HG03520 (cell line): ENCODE measurements around the gene NAT14.

Experiments used
- ATAC-seq: cut with Tn5 transposase; IDR thresholded peaks from one replicate; pipeline ENCODE4 v1.9.1; 2021; ENCODE audit warnings: mild to moderate bottlenecking, moderate library complexity; ENCODE audit not compliant: unreplicated experiment

Gene NAT14

GRCh38 chr19:55452749-55453346, 32.1 kb upstream of the NAT14 start:
- ATAC-seq, result no peak

DNA sequence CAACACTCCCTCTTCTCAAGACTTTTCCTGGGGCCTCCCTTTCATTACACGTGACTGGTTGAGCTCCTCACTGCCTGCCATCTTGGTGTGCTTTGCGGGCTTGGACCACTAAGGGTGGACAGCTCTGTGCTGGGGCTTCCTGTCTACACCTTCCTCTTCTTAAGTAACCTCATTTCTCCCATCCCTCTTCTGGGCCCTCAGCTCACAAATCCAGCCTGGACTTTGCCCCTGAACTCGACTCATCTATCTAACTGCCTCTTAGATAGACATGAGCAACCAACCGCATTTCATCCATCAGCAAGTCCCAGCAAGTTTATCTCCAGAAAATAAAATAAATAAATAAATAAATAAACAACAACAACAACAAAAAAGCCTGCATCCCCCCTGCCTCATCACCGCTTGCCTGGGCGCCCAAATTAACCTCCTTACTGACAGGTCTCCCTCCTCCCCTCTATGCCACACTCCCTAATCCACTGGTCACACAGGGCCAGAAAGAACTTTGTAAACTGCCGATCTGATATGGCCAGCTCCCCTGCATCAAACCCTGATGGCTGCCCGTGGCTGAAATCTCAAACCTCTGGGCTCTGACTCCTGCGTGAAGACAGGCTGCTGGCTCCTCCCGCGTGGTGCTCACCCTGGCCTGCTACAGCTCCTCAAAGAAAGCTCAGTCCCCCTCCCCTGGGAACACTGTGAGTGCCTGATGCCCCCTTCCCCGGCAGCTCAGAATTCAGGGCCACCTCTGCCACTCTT, 31.3 kb upstream of the NAT14 start:
- no peak for ATAC-seq

GRCh38 chr19:55454787-55455243, 30.2 kb upstream of the NAT14 start:
- no peak for ATAC-seq

DNA sequence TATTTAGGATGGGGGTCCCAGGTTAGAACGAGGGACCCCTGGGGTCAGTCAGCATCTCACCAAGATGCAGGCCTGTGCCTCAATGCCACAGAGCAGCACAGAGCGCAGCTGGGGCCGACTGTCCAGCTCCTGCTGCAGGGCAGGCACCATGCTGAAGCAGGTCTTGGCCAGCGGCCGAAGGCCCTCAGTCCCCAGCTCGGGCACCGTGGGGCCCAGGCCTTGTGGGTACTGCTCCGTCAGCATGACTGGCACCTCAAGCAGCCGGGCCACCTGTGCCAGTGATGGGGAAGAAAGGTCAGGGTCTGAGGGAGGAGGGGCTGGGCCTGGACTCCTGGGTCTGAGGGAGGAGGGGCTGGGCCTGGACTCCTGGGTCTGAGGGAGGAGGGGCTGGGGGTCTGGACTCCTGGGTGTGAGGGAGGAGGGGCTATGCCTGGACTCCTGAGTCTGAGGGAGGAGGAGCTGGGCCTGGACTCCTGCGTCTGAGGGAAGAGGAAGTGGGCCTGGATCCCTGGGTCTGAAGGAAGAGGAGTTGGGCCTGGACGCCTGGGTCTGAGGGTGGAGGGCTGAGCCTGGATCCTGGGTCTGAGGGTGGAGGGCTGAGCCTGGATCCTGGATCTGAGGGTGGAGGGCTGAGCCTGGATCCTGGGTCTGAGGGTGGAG, 29.3 kb upstream of the NAT14 start:
- no peak for ATAC-seq

GRCh38 chr19:55456347-55456746, 28.6 kb upstream of the NAT14 start:
- no peak for ATAC-seq

DNA sequence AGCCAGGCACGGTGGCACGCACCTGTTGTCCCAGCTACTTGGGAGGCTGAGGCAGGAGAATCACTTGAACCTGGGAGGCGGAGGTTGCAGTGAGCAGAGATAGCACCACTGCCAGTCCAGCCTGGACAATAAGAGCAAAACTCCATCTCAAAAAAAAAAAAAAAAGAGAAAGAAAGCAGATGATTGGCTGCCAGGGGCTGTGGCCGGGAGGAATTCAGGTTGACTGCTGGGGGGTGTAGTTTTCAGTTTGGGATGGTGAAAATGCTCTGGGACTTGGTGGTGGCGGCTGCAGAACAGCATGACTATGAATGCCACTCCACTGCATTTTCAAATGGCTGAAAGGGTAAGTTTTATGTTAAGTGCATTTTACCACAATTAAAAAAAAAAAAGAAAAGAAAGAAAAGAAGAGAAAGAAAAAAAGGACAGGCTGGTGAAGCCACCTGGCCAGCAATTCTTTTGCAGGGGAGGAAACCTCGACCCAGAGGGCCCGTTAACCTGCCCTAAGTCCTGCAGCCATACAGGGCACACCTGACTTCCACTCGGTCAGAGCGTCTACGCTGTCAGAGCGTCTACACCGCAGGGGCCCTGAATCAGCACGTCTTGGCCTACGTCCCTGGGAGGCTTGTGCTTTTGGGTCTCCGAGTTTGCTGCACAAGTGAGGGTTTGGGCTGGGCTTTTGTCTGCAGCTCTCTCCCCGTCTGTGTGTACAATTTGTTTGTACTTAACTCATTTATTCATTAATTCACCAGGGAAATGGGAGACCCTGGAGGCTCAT, 27.1 kb upstream of the NAT14 start:
- no peak for ATAC-seq

GRCh38 chr19:55459551-55459949, 25.4 kb upstream of the NAT14 start:
- ATAC-seq, result no peak

GRCh38 chr19:55459950-55460657, 24.9 kb upstream of the NAT14 start:
- ATAC-seq, result no peak

DNA sequence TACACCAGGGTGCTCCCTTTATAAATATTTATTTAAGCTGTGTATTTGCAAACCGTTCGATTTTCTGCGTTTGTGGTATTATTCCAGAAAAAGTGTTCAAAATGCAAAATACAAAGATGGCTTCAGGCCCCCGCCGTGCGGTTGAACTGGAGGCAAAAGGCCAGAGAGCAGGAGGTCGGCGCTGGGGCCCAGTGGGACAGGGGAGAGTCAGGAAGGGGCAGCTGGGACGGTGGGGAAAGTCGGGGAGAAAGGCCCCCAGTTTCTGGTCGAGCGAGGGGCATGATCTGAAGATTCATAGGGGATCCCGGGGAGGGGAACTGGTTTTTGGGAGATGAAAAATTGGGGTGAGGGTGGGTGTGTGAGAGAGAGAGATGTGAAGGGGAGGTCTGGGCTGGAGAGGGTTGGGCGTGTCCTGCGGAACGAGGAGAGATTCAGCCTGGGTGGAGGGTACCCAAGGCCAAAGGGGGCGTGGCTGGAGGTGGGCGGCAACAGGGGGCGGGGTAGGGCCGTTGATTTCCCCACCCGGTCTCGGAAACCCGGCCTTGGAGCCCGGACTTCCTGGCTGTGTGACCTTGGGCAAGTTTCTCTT, 24.2 kb upstream of the NAT14 start:
- ATAC-seq, result no peak

DNA sequence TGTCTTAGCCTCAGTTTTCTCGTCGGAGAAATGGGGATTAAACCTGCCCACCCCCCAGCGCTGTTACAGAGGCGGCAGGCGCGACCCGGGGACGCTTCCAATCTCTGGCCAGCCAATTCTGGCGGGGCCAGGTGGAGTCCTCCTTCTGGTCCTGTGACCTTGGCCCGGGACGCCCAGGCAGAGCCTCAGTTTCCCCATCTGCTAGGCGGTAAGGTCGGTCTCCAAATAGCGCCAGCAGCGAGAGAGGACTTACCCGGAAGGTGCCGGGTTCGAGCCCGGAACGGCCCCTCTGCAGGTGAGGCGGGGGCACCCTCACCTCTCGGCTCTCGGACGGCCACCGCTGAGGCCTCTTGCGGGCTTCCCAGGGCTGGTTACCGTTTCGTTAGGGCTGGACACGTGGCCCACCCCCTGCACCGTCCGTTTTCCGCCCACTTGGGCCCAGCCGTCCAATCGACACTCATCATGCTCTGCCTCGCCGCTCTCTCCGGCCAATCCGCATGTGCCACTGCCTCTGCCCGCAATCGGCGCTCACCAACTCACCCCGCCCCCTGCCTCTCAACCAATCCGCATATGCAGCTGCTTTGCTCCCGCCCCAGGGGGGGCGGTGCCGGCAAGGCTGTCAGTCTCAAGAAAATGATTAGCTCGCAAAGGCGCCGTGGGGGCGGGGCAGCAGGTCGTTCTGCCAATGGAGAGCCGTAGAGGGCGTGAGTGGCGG, 23.6 kb upstream of the NAT14 start, which contains the start of gene ISOC2:
Gene ISOC2, minus strand, starts transcription at position 384 of the 715 bp plus-strand sequence. CDS start 5,156 bp downstream, outside the sequence.
- ATAC-seq, result peak; percentile 91

DNA sequence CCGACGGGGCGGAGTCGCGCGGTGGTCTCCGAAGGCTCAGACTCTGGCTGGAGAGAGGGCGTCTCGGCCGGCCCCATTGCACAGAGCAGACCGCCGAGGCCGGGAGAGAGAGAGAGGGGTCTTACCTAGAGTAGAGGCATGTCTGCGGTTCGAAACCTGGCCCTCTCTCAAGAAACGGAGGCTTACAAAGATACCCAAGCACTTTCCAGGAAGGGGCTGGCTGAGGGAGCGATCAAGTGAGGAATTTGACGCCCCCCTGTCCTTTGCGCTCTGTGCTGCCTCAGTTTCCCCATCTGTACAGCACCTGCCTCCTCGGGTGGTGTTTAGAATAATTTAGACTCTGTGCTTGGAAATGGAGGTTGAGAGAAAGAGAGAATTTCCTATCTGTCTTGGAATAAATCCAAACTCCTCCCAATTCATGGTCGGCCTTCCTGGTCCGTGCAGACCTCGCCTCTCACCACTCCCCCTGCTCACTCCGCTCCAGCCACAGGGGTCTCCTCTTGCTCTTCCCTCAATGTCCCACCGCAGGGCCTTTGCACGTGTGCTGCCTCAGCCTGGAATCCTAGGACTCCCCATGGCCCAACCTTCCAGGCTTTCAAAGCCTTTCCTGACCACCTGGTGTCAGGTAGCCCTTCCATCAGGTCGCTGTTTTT, 22.9 kb upstream of the NAT14 start:
- ATAC-seq, result no peak

- no peak for ATAC-seq
Measured at GRCh38 chr19:55462722-55463121, 22.3 kb upstream of the NAT14 start.

GRCh38 chr19:55463583-55464031, 21.4 kb upstream of the NAT14 start:
- no peak for ATAC-seq

DNA sequence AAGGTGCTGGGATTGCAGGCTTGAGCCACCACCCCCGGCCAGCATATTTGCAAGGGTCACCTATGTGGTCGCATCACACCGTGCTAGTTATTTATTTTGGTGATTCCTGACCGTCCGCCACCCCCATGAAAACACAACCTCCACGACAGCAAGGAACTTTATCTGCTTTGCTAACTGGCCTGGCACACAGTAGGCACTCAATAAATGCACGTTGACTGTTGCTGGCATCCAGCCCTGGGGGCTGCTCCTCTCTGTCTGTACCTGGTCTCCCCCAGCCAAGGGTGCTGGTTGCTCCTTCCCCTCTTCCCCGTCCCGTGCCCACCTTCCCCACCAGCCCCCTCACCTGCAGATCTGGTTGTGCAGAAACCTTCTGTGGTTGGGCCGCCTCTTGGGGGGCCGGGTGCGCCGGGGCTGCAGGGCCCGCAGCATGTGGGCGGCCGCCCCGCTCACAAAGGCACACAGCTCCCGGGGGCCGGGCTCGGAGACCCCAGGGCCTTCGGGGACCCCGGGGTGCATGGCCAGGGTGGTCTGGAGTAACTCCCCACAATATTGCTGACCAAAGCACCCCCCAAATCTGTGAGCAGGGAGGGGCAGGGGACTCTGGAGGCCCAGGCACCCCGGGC, 20.8 kb upstream of the NAT14 start:
- ATAC-seq, result no peak

DNA sequence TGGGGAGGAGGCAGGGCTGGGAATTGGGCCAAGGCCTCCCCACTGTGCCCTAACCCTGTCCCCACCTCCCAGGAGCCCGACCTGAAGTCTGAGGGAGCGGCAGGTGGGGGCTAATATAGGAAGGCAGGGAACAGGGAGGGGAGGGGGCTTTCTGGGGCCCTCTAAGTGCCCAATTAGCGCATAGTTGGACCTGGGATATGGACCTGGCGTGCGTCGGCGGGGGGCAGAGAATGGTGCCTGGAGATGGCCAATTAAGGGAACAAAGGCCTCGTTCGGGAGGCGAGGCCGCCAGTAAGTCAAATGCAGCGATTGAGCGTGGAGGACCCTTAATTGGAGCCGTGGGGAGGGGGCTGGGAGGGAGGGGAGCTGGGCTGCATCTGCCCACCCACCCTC, 20.3 kb upstream of the NAT14 start, which contains the start of gene C19orf85:
Gene C19orf85, minus strand, starts transcription at position 90 of the 393 bp plus-strand sequence. CDS start 197 bp downstream, outside the sequence.
- no peak for ATAC-seq

- no peak for ATAC-seq
Measured at GRCh38 chr19:55465460-55466240, 19.3 kb upstream of the NAT14 start.

DNA sequence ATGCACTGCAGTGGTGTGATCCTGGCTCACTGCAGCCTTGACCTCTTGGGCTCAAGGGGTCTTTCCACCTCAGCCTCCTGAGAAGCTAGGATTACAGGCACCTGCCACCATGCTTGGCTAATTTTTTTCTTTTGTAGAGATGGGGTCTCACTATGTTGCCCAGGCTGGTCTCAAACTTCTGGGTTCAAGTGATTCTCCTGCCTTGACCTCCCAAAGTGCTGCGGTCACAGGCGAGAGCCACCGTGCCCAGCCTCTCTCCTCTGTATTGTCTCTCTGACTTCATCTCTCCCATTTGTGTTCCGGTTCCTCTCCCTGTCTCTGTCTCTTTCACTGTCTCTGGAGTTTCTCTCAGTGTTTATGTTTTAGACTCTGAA, 18.8 kb upstream of the NAT14 start:
- no peak for ATAC-seq
